NCI-H460 (cell line): Measurements from ENCODE around the gene PPP2R1B. TPM values are rescaled to one million over a fixed set of nuclear protein-coding genes. Genes with fewer than 3 reads are reported as not detected.
"Not testable (repeated sequence)": the region's sequence is repeated elsewhere in the genome, so short reads cannot be mapped to it uniquely, and the experiment has no call there.

Source experiments
- DNase-seq: peaks from one replicate; pipeline ENCODE4 v3.0.0-alpha.2; 2016; ENCODE audit warnings: low read depth; ENCODE audit errors: extremely low read depth
- total RNA-seq: library from RNA; depleted of rRNA; stranded (reverse); fragments of >200 nt; shearing (Covaris generic); gene quantifications from 2 replicates; pipeline ENCODE4 v1.2.3, GENCODE V29; 2014

PPP2R1B gene
- total RNA-seq, 1 experiment from 2014 or later, result 20.5 TPM

- not testable (repeated sequence) for DNase-seq
Observed at GRCh38 chr11:111784311-111784710, 18.1 kb upstream of the PPP2R1B start.

GRCh38 chr11:111782109-111782741 is 16.0 kb upstream of the PPP2R1B start:
- DNase-seq, result no peak

GRCh38 chr11:111779118-111779517 is 12.9 kb upstream of the PPP2R1B start:
- DNase-seq, result no peak

- no peak for DNase-seq
Observed at GRCh38 chr11:111778047-111778558, 11.9 kb upstream of the PPP2R1B start.

- DNase-seq, result peak; percentile 55
Observed at GRCh38 chr11:111777094-111778046, 11.2 kb upstream of the PPP2R1B start.

GRCh38 chr11:111776398-111777093 is 10.4 kb upstream of the PPP2R1B start:
- no peak for DNase-seq

- DNase-seq, result no peak
Observed at GRCh38 chr11:111774955-111775710, 8.9 kb upstream of the PPP2R1B start.

GRCh38 chr11:111772535-111772934 is 6.3 kb upstream of the PPP2R1B start:
- no peak for DNase-seq

- not testable (repeated sequence) for DNase-seq
Observed at GRCh38 chr11:111771205-111771604, 5.0 kb upstream of the PPP2R1B start.

- DNase-seq, result no peak
Observed at GRCh38 chr11:111770581-111771134, 4.5 kb upstream of the PPP2R1B start.

- DNase-seq, result no peak
Observed at GRCh38 chr11:111766834-111767142, 599 bp upstream of the PPP2R1B start.

- DNase-seq, result no peak
Observed at GRCh38 chr11:111765320-111765983, 737 bp downstream of the PPP2R1B start.

- no peak for DNase-seq
Observed at GRCh38 chr11:111764621-111765020, 1.6 kb downstream of the PPP2R1B start.

GRCh38 chr11:111762981-111763643 is 3.1 kb downstream of the PPP2R1B start:
- no peak for DNase-seq

- no peak for DNase-seq
Observed at GRCh38 chr11:111762526-111762925, 3.7 kb downstream of the PPP2R1B start.

- DNase-seq, result no peak
Observed at GRCh38 chr11:111761036-111761435, 5.2 kb downstream of the PPP2R1B start.

GRCh38 chr11:111759778-111760407 is 6.3 kb downstream of the PPP2R1B start:
- no peak for DNase-seq

- no peak for DNase-seq
Observed at GRCh38 chr11:111759376-111759775, 6.8 kb downstream of the PPP2R1B start.

GRCh38 chr11:111756097-111756496 is 10.1 kb downstream of the PPP2R1B start:
- no peak for DNase-seq
